ENCODE data around the gene HSPA12B.
A peak's percentile ranks its signal among the peaks of the same experiment; 100 is the strongest.

Gene HSPA12B

DNA sequence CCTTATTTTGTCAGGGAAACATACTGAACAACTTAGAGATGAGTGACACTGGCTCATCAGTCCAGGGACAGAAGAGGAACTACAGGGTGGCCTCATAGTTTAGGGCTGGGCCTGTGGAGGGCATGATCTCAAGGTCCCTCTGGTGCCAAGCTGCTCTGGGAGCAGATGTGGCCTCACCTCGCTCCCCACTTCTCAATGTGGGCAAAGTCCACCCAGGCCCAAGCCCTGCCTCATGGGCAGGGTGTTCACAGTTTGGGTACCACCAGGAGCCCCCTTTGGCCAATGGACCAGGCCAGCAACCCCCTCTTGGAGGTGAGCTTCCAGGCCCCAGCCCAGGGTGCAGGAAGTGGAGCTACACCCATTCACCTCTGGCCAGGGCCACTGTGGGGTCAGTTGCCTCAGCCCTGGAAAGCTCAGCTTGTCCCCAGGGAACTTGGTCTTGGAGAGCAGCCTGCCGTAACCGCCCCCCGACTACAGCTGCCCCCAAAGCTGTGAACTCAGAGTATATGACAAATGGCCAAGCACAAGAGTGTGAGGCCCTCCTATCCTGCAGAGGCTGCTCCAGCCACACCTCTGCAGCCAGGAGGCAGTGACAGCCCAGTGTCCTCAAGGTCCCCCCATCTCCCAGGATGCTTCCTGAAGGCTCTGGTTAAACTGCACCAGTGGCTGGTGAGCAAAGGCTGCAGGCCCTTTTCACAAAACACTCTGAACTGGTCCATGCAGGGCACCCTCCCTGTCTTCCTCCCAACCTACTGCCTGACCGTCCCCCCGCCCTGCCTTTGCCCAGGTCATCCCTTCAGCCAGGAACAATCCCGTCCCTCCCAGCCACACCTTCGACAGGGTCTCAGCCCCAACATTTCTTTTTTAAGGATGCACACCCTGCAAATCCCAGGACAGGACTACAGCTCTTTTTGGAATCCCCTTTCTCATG lies 31.5 kb downstream of the HSPA12B start:
- Histone ChIP-seq H3K9ac (ENCODE audit: low read depth in 1 of 2, low read length in 2 of 2) (no peak overlapping the region), H3K36me3 (ENCODE audit: control insufficient read depth in 2 of 2, insufficient read depth in 2 of 2, low read length in 2 of 2) (no peaks in the 10 kb centered on the region), H3K9me3 (ENCODE audit: control insufficient read depth in 2 of 2, low read length in 2 of 2) (no peaks in the 10 kb centered on the region), H3K27me3 (ENCODE audit: control insufficient read depth in 2 of 2, insufficient read depth in 2 of 2, low read length in 2 of 2) (no peaks in the 10 kb centered on the region), H3K4me1 (ENCODE audit: control insufficient read depth in 2 of 2, insufficient read depth in 2 of 2, low read length in 2 of 2) (peaks cover 13 to 30% of the 10 kb centered on the region in 2 donors), H3K27ac (ENCODE audit: low read depth in 2 of 2, low read length in 2 of 2) (no peak overlapping the region), H3K4me3 (ENCODE audit: low read length in 2 of 2) (no peak overlapping the region)

- Histone ChIP-seq H3K9ac (ENCODE audit: low read depth in 1 of 2, low read length in 2 of 2) (no peak overlapping the region), H3K27me3 (ENCODE audit: control insufficient read depth in 2 of 2, insufficient read depth in 2 of 2, low read length in 2 of 2) (no peaks in the 10 kb centered on the region), H3K4me1 (ENCODE audit: control insufficient read depth in 2 of 2, insufficient read depth in 2 of 2, low read length in 2 of 2) (peaks cover 13 to 31% of the 10 kb centered on the region in 2 donors), H3K36me3 (ENCODE audit: control insufficient read depth in 2 of 2, insufficient read depth in 2 of 2, low read length in 2 of 2) (no peaks in the 10 kb centered on the region), H3K9me3 (ENCODE audit: control insufficient read depth in 2 of 2, low read length in 2 of 2) (no peaks in the 10 kb centered on the region), H3K4me3 (ENCODE audit: low read length in 2 of 2) (no peak overlapping the region), H3K27ac (ENCODE audit: low read depth in 2 of 2, low read length in 2 of 2) (no peak overlapping the region)
Observed at GRCh38 chr20:3764659-3765058, 32.2 kb downstream of the HSPA12B start.

DNA sequence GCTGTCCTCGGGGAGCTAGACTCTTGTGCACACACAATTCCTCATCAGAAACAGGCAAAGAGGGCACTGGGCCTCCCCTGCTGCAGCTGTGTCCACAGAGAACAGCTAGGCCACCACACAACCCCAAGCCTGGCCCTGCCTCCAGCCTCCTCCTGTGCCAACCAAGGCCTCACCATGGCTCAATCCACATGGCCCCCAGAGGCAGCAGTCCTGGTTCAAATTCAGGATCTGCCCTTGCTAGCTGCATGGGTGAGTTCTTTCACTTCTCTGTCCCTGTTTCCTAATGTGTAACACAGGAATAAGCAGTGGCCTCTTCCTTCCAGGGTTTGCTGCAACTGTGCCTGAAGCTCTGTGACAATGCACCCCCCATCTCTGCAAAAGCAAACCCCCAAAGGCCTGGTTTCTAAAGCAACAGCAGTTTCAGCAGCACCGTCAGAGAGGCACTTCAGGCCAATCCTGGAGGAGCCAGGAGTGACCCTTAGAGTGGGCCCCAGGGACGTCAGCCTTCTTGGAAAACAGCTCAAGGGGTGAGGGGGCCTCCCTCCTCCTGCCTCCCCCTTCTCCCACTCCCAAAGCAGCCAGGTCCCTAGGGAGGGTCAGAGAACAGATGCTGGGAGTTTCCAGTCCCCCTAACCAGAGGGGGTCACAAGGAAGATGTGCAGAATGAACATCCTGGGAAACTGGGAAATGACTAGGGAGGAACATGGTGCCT lies 32.8 kb downstream of the HSPA12B start:
- peaks cover 13 to 31% of the 10 kb centered on the region in 2 donors for H3K4me1 ChIP-seq (ENCODE audit: control insufficient read depth in 2 of 2, insufficient read depth in 2 of 2, low read length in 2 of 2)
- H3K9me3 ChIP-seq (ENCODE audit: control insufficient read depth in 2 of 2, low read length in 2 of 2) = no peaks in the 10 kb centered on the region
- H3K27me3 ChIP-seq (ENCODE audit: control insufficient read depth in 2 of 2, insufficient read depth in 2 of 2, low read length in 2 of 2) = no peaks in the 10 kb centered on the region
- no peak overlapping the region for H3K9ac ChIP-seq (ENCODE audit: low read depth in 1 of 2, low read length in 2 of 2)
- no peak overlapping the region for H3K4me3 ChIP-seq (ENCODE audit: low read length in 2 of 2)
- H3K36me3 ChIP-seq (ENCODE audit: control insufficient read depth in 2 of 2, insufficient read depth in 2 of 2, low read length in 2 of 2) = no peaks in the 10 kb centered on the region
- H3K27ac ChIP-seq (ENCODE audit: low read depth in 2 of 2, low read length in 2 of 2) = no peak overlapping the region

GRCh38 chr20:3766422-3767109 lies 34.1 kb downstream of the HSPA12B start:
- no peaks in the 10 kb centered on the region for H3K36me3 ChIP-seq (ENCODE audit: control insufficient read depth in 2 of 2, insufficient read depth in 2 of 2, low read length in 2 of 2)
- peak overlapping the region in 1 of 2 donors; percentile 9 for H3K27ac ChIP-seq (ENCODE audit: low read depth in 2 of 2, low read length in 2 of 2)
- no peaks in the 10 kb centered on the region for H3K9me3 ChIP-seq (ENCODE audit: control insufficient read depth in 2 of 2, low read length in 2 of 2)
- peaks cover 13 to 31% of the 10 kb centered on the region in 2 donors for H3K4me1 ChIP-seq (ENCODE audit: control insufficient read depth in 2 of 2, insufficient read depth in 2 of 2, low read length in 2 of 2)
- peak overlapping the region; percentile 80 to 87 for H3K4me3 ChIP-seq (ENCODE audit: low read length in 2 of 2)
- H3K27me3 ChIP-seq (ENCODE audit: control insufficient read depth in 2 of 2, insufficient read depth in 2 of 2, low read length in 2 of 2) = no peaks in the 10 kb centered on the region
- peak overlapping the region; percentile 56 to 86 for H3K9ac ChIP-seq (ENCODE audit: low read depth in 1 of 2, low read length in 2 of 2)

GRCh38 chr20:3767110-3767426 lies 34.6 kb downstream of the HSPA12B start:
- Histone ChIP-seq H3K27ac (ENCODE audit: low read depth in 2 of 2, low read length in 2 of 2) (peak overlapping the region in 1 of 2 donors; percentile 9), H3K4me3 (ENCODE audit: low read length in 2 of 2) (peak overlapping the region; percentile 80 to 87), H3K9me3 (ENCODE audit: control insufficient read depth in 2 of 2, low read length in 2 of 2) (no peaks in the 10 kb centered on the region), H3K4me1 (ENCODE audit: control insufficient read depth in 2 of 2, insufficient read depth in 2 of 2, low read length in 2 of 2) (peaks cover 13 to 31% of the 10 kb centered on the region in 2 donors), H3K36me3 (ENCODE audit: control insufficient read depth in 2 of 2, insufficient read depth in 2 of 2, low read length in 2 of 2) (no peaks in the 10 kb centered on the region), H3K9ac (ENCODE audit: low read depth in 1 of 2, low read length in 2 of 2) (peak overlapping the region; percentile 56 to 86), H3K27me3 (ENCODE audit: control insufficient read depth in 2 of 2, insufficient read depth in 2 of 2, low read length in 2 of 2) (no peaks in the 10 kb centered on the region)

- Histone ChIP-seq H3K9me3 (ENCODE audit: control insufficient read depth in 2 of 2, low read length in 2 of 2) (no peaks in the 10 kb centered on the region), H3K4me3 (ENCODE audit: low read length in 2 of 2) (peak within 1 kb of the TSS; percentile 86 to 87), H3K9ac (ENCODE audit: low read depth in 1 of 2, low read length in 2 of 2) (peak within 1 kb of the TSS; percentile 83 to 86), H3K4me1 (ENCODE audit: control insufficient read depth in 2 of 2, insufficient read depth in 2 of 2, low read length in 2 of 2) (peaks cover 13 to 31% of the 10 kb centered on the region in 2 donors), H3K36me3 (ENCODE audit: control insufficient read depth in 2 of 2, insufficient read depth in 2 of 2, low read length in 2 of 2) (no peaks in the 10 kb centered on the region), H3K27ac (ENCODE audit: low read depth in 2 of 2, low read length in 2 of 2) (peak within 1 kb of the TSS; percentile 91 to 94), H3K27me3 (ENCODE audit: control insufficient read depth in 2 of 2, insufficient read depth in 2 of 2, low read length in 2 of 2) (no peaks in the 10 kb centered on the region)
Observed at GRCh38 chr20:3767427-3768341, 35.2 kb downstream of the HSPA12B start, which contains the start of gene ADISSP. Gene ADISSP (minus strand): TSS chr20:3767753. CDS start chr20:3760100, 7,653 bp downstream.

DNA sequence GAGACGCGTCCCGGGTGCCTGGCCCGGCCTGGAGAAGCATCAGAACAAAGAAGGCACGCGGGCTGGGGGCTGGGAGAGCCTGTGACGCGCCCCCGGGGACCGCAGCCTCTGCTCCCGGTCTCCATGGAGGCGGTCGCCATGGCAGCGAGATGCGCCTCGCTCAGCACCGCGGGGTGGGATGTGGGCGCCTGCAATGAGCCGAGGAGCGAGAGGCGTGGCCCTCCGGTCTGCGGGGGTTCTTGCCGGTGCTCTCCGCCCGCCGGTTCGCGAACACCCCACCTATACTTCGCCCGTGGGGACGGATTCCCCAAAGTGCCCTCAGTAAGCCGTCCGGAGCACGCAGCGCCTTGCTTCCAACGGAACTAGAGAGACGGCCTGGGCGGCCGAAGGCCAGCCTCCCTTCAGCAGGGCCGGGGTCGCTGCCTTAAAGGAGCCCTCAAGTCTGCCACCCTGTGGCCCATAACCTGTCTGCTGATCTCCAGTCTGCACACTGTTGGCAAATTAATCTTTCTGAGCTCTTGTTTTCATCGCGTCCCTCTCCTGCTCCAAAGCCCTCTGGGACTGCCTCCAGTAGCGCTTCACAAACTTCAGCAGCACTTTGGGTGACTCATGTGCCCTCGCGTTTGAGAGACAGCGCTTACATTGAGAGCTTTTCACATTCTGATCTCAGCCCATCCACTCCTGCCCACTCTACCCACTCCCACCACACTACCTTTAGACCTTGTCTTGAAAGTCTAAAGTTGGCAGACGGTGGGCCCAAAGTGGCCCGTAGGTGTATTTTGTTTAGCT lies 36.1 kb downstream of the HSPA12B start:
- H3K9me3 ChIP-seq (ENCODE audit: control insufficient read depth in 2 of 2, low read length in 2 of 2) = no peaks in the 10 kb centered on the region
- H3K36me3 ChIP-seq (ENCODE audit: control insufficient read depth in 2 of 2, insufficient read depth in 2 of 2, low read length in 2 of 2) = no peaks in the 10 kb centered on the region
- peaks cover 13 to 31% of the 10 kb centered on the region in 2 donors for H3K4me1 ChIP-seq (ENCODE audit: control insufficient read depth in 2 of 2, insufficient read depth in 2 of 2, low read length in 2 of 2)
- H3K9ac ChIP-seq (ENCODE audit: low read depth in 1 of 2, low read length in 2 of 2) = peak overlapping the region; percentile 83 to 86
- H3K4me3 ChIP-seq (ENCODE audit: low read length in 2 of 2) = peak overlapping the region; percentile 86 to 87
- H3K27ac ChIP-seq (ENCODE audit: low read depth in 2 of 2, low read length in 2 of 2) = peak overlapping the region; percentile 91 to 94
- H3K27me3 ChIP-seq (ENCODE audit: control insufficient read depth in 2 of 2, insufficient read depth in 2 of 2, low read length in 2 of 2) = no peaks in the 10 kb centered on the region

DNA sequence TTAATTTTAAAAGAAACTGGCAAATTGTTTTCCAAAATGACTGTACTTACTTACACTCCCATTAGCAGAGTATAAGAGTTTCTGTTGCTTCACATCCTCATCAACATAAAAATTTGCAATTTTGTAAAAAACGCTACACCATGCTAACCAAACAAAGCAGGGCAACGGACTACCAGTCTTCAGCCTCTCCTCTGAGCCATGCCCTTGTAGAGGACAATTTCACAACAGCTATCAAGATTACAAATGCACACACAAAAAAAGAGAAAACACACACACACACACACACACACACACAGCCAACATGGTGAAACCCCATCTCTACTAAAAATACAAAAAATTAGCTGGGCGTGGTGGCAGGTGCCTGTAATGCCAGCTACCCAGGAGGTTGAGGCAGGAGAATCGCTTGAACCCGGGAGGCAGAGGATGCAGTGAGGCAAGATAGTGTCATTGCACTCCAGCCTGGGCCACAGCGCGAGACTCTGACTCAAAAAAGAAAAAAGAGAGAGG lies 39.1 kb downstream of the HSPA12B start:
- H3K4me3 ChIP-seq (ENCODE audit: low read length in 2 of 2) = no peak overlapping the region
- H3K4me1 ChIP-seq (ENCODE audit: control insufficient read depth in 2 of 2, insufficient read depth in 2 of 2, low read length in 2 of 2) = peaks cover 13 to 21% of the 10 kb centered on the region in 2 donors
- H3K9ac ChIP-seq (ENCODE audit: low read depth in 1 of 2, low read length in 2 of 2) = no peak overlapping the region
- no peaks in the 10 kb centered on the region for H3K27me3 ChIP-seq (ENCODE audit: control insufficient read depth in 2 of 2, insufficient read depth in 2 of 2, low read length in 2 of 2)
- H3K9me3 ChIP-seq (ENCODE audit: control insufficient read depth in 2 of 2, low read length in 2 of 2) = no peaks in the 10 kb centered on the region
- H3K36me3 ChIP-seq (ENCODE audit: control insufficient read depth in 2 of 2, insufficient read depth in 2 of 2, low read length in 2 of 2) = no peaks in the 10 kb centered on the region
- no peak overlapping the region for H3K27ac ChIP-seq (ENCODE audit: low read depth in 2 of 2, low read length in 2 of 2)
